Small intestine (tissue), 7 donors: ENCODE measurements around the gene PLLP. TPM values are rescaled to one million over a fixed set of nuclear protein-coding genes. Genes with fewer than 3 reads are reported as not detected.

ENCODE experiments used
- DNase-seq, 2 donors: peaks; one replicate each; pipeline versions ENCODE4 v3.0.0 to v3.0.0-alpha.2; 2013
- FAIRE-seq: peaks from 2 replicates; lab custom pipeline; 2012; peaks lifted over from hg19 to GRCh38; lab: Jason Lieb, UNC
- H3K27ac ChIP-seq, 3 donors: one replicate each; pipeline ENCODE4 v1.5.1; 2013; ENCODE audit warnings: low read length in 2 of 3, mild to moderate bottlenecking in 2 of 3, control low read depth in 1 of 3, inconsistent platforms in 1 of 3, low read depth in 1 of 3, moderate library complexity in 1 of 3
- H3K27me3 ChIP-seq, 3 donors: one replicate each; pipeline ENCODE4 v1.6.1; 2013; ENCODE audit warnings: low read length in 3 of 3, inconsistent platforms in 1 of 3; ENCODE audit not compliant: control insufficient read depth in 3 of 3, insufficient read depth in 3 of 3
- H3K36me3 ChIP-seq, 3 donors: one replicate each; pipeline ENCODE4 v1.6.1; 2013; ENCODE audit warnings: low read length in 3 of 3, inconsistent platforms in 1 of 3, low read depth in 1 of 3, mild to moderate bottlenecking in 1 of 3, moderate library complexity in 1 of 3; ENCODE audit not compliant: control insufficient read depth in 3 of 3, insufficient read depth in 2 of 3
- H3K4me1 ChIP-seq, 3 donors: one replicate each; pipeline ENCODE4 v1.6.1; 2013; ENCODE audit warnings: low read length in 2 of 3, inconsistent platforms in 1 of 3, low read depth in 1 of 3, mild to moderate bottlenecking in 1 of 3, moderate library complexity in 1 of 3; ENCODE audit not compliant: control insufficient read depth in 3 of 3, insufficient read depth in 2 of 3
- H3K4me3 ChIP-seq, 3 donors: one replicate each; pipeline ENCODE4 v1.5.1; 2013; ENCODE audit warnings: low read length in 3 of 3, control low read depth in 1 of 3, inconsistent platforms in 1 of 3, low read depth in 1 of 3, mild to moderate bottlenecking in 1 of 3, moderate library complexity in 1 of 3
- H3K9me3 ChIP-seq, 2 donors: one replicate each; pipeline ENCODE4 v1.6.1; 2013; ENCODE audit warnings: low read depth in 1 of 2, low read length in 1 of 2; ENCODE audit not compliant: control insufficient read depth in 2 of 2, insufficient read depth in 1 of 2
- WGBS, 3 donors: extraction: QIAGEN DNeasy Blood & Tissue Kit; methylation state at CpG; one replicate each; pipeline ENCODE4 v1.1.7; 2013; 5-methylcytosine and 5-hydroxymethylcytosine counted together
- polyA plus RNA-seq, 4 donors: library from polyadenylated mRNA; stranded (reverse) in 3 of 4; unstranded in 1 of 4; fragments of 200-250 nt in 3 of 4; fragments of 120-200 nt in 1 of 4; gene quantifications; one replicate each; pipeline versions ENCODE4 v1.2.1 to v1.2.3, GENCODE V29; 2013
- donor health status: healthy with polysubstance abuse.
- donor health status: control.
- donor health status: control.
- donor health status: Bipolar disorder and iron deficiency.
- donor health status: healthy.

PLLP gene
- polyA plus RNA-seq, 4 donors = 56.9 to 162 (median 138) TPM

DNA sequence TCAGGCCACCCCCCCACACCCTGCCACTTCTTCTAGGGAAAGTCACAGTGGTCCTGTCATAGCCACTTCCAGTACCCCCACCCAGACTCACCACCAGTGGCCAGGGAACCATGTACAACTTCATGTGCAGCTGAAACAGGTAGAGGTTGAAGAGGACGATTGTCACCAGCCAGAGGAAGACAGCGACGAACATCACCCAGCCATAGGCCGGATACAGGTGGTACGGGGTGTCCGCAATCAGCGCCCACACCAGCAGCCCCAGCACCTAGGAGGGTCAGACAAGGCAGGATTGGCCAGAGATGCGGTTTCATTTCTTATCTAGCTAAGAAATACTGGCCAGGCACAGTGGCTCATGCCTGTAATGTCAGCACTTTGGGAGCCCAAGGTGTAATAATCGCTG, 22.7 kb downstream of the PLLP start:
- FAIRE-seq = no peak
- peaks cover 2 to 84% (median 13%) of the 10 kb centered on the region in 3 donors for H3K36me3 ChIP-seq
- no peaks in the 10 kb centered on the region for H3K27me3 ChIP-seq
- no peaks in the 10 kb centered on the region for H3K9me3 ChIP-seq
- WGBS, 3 donors = 94 to 97% (median 96%) methylated on average over 9 of the region's 9 CpGs
- H3K4me3 ChIP-seq = no peak overlapping the region
- peak overlapping the region in 1 of 3 donors; percentile 14 for H3K27ac ChIP-seq
- no peak for DNase-seq
- peaks cover 0 to 59% (median 5%) of the 10 kb centered on the region in 3 donors for H3K4me1 ChIP-seq

DNA sequence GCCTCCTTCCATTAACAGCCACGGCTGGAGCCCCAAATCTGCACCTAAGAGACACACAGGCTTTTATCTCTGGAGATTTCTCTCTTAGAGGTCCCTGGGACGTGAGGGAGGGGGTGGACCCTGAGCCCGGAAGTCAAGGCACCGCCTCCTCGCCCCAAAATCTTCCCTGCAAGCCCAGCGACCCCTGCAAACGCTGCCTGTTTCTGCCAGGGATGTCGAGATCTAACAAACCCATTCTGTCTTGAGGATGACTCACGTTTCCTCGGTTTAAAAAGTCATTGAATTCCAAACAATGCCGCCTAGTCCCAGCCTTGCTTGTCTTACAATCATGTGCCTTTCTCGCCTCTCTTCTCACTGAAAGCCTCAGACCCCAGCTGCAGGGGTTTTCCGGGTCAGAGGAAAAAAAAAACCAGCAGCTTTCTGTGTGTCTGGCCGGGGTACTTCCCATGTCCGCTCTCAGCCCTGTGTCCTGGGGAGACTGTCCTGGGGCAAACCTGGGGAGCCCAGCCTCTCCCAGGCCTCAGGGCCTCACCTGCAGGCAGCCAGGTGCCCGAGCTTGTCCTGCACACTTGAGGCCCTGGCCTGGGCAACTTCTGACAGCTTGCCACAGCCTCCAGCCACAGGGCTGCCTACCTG, 24.1 kb downstream of the PLLP start:
- Histone ChIP-seq H3K4me1 (peaks cover 0 to 45% (median 5%) of the 10 kb centered on the region in 3 donors), H3K27me3 (no peaks in the 10 kb centered on the region), H3K36me3 (peaks cover 2 to 93% (median 18%) of the 10 kb centered on the region in 3 donors), H3K27ac (peak overlapping the region; percentile 8 to 50 (median 50)), H3K9me3 (no peaks in the 10 kb centered on the region), H3K4me3 (no peak overlapping the region)
- 43 to 75% (median 62%) methylated on average over 16 of the region's 16 CpGs for WGBS, 3 donors
- DNase-seq (no peak), FAIRE-seq (no peak)

DNA sequence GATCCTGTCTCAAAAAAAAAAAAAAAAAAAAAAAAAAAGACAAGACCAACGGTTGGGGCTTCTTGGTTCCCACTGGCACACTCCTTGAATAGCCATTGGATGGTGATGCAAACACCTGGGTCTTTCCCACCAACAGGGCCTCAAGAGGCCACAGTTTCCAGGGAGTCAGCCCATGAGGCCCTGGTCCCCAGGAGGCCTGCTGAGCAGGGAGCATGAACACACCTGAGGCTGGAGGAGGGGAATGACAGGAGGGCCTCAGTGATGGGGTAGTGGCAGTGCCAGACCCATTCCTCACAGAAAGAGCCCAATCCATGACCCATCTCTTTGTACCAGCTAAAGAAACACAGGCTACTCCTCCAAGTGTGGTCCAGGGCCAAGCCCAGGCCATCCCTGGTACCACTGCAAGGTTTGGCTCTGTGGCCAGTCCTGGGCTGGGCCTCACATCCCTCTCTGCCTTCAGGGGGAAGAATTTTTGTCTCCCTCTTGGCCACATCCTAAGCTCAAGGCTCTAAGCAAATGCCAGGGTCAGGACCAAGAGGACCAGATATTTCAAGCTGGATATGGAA, 25.5 kb downstream of the PLLP start:
- Histone ChIP-seq H3K27ac (no peak overlapping the region), H3K9me3 (no peaks in the 10 kb centered on the region), H3K36me3 (peaks cover 2 to 94% (median 22%) of the 10 kb centered on the region in 3 donors), H3K4me3 (no peak overlapping the region), H3K4me1 (peaks cover 0 to 31% (median 5%) of the 10 kb centered on the region in 3 donors), H3K27me3 (no peaks in the 10 kb centered on the region)
- 38 to 77% methylated on average over 1 of the region's 1 CpG; no CpG with 5 or more reads in 1 of the 3 donors for WGBS, 3 donors
- FAIRE-seq (no peak), DNase-seq (no peak)

DNA sequence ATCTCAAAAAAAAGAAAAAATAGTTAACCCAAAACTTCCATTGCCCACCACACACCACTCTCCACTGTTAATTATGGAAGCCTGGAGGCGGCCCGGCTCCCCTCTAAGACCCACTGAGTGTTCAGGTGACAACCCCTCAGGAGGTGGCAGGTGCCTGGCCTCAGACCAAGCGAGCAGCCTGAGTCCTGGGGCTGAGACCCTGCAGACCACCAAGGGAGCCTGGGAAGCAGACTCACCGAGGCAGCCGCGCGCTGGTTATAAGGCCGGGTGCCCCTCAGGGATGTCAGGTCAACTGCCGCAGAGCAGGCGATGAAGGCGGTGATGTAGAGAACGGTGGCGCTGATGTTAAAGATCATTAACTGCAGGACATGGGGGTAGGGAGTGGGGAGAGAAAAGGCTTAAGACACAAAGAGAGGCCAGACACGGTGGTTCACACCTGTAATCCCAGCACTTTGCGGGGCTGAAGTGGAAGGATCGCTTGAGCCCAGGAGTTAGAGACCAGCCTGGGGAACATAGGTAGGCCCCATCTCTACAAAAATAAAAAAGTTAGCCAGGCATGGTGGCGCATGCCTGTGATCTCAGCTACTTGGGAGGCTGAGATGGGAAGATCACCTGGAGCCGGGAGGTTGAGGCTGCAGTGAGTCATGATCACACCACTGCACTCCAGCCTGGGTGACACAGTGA, 26.1 kb downstream of the PLLP start:
- H3K27me3 ChIP-seq = no peaks in the 10 kb centered on the region
- peaks cover 0 to 29% (median 0%) of the 10 kb centered on the region in 3 donors for H3K4me1 ChIP-seq
- H3K9me3 ChIP-seq = no peaks in the 10 kb centered on the region
- H3K36me3 ChIP-seq = peaks cover 2 to 95% (median 22%) of the 10 kb centered on the region in 3 donors
- FAIRE-seq (no peak), DNase-seq (no peak)
- no peak overlapping the region for H3K27ac ChIP-seq
- WGBS, 3 donors = 96 to 98% (median 97%) methylated on average over 18 of the region's 18 CpGs
- no peak overlapping the region for H3K4me3 ChIP-seq

DNA sequence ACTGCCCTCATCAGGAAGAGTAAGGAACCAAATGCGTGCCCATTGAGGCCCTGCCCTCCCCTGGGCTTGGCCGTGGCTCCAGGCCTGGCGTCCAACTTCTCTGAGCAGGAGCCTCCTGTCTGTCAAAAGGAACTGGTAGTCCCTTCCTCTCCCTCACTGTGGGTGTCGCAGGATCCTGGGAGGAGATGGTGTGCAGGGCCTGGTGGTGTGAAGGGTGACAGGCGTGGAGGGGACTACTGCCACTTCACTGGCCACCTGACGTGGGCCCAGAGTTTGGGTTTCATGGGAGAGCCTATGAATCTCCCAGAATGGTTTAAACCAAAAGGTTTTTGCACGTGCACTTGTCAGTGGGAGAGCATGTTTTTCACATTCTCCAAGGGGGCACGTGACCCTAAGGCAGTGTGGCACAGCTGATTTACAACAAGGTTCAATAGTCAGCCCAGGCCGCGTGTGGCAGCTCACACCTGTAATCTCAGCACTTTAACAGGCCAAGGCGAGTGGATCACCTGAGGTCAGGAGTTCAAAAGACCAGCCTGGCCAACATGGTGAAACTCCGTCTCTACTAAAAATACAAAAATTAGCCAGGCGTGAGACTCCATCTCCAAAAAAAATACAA, 26.9 kb downstream of the PLLP start:
- DNase-seq (no peak), FAIRE-seq (no peak)
- no peak overlapping the region for H3K27ac ChIP-seq
- no peak overlapping the region for H3K4me3 ChIP-seq
- H3K4me1 ChIP-seq = peaks cover 0 to 25% (median 0%) of the 10 kb centered on the region in 3 donors
- no peaks in the 10 kb centered on the region for H3K9me3 ChIP-seq
- 90 to 91% (median 91%) methylated on average over 13 of the region's 13 CpGs for WGBS, 3 donors
- H3K36me3 ChIP-seq = peaks cover 6 to 88% (median 26%) of the 10 kb centered on the region in 3 donors
- no peaks in the 10 kb centered on the region for H3K27me3 ChIP-seq

DNA sequence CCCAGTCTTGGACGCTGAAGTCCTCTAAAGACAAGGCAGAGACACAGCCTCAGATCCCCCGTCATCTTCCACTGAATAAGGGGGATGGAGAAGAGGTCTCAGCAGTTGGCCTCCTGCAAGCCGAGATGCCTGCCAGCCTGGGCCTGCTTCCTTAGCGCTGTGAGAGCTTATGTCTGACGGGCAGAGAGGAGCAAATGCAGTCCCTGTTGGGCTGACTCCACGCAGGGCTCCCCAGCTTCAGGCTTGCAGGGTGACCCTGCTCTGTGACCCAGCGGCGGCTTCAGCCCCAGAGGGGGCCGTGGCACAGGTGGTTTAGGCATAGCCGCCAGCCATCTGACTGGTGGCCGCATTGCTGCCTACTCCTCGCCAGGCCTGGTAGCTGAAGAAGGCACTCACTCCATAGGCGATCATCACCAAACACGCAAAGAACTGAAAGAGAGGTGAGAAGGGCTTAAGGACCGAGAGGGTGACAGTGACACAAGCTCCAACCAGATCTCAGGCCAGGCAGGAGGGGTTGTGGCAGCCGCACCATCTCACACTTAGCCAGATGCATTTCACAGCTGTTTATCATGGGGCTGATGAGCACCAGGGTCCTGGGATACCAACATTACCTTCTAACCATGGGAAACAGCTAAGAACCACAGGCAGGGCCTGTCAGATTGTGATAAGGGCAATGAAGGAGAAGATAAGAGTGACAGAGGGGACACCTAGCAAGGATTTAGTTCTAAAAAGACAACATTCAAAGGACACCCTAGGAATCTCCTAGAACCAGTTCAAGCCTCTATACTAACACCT, 27.7 kb downstream of the PLLP start:
- 91 to 97% (median 94%) methylated on average over 14 to 16 of the region's 16 CpGs for WGBS, 3 donors

DNA sequence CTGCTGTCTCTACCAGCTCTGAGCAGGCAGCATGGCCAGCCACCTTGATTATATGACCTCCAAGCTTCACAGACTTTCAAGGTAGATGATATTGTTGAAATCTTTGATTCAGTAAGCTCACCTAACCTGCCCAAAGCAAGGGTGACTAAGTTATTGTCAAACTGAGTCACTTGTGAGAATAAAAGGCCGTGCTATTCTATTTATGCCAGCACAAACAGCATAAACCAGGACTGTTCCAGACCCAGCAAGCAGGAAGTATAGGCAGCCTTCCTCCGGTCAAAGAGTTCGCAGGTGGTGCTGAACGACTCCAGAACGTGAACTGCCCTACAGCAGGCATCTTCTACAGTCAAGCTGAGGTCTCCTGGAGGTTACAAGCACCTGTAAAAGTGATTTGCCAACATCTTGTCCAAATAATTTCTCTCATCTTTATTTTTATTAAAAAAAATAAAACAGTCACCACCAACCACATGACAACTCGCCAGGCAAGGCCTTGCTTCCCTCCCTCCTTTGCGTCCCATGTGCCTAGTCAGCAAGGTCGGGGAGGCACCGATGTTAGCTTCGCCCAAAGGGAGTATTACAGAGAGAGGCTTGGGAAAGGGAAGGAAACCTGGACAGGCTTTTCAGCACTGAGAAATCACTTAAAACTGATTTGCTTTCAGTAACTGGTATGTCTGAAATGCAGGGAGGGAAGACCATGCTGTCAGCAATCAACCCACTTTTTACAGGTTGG, 28.6 kb downstream of the PLLP start:
- Histone ChIP-seq H3K27me3 (no peaks in the 10 kb centered on the region), H3K4me1 (peaks cover 0 to 29% (median 0%) of the 10 kb centered on the region in 3 donors), H3K4me3 (no peak overlapping the region), H3K9me3 (no peaks in the 10 kb centered on the region), H3K36me3 (peaks cover 14 to 91% (median 34%) of the 10 kb centered on the region in 3 donors), H3K27ac (no peak overlapping the region)
- 70 to 84% (median 82%) methylated on average over 10 of the region's 10 CpGs for WGBS, 3 donors
- no peak for FAIRE-seq
- no peak for DNase-seq

More for the DNA sequence above, 27.7 kb downstream of the PLLP start:
- Histone ChIP-seq H3K4me3 (no peak overlapping the region), H3K27ac (no peak overlapping the region), H3K27me3 (no peaks in the 10 kb centered on the region), H3K4me1 (peaks cover 0 to 26% (median 0%) of the 10 kb centered on the region in 3 donors), H3K9me3 (no peaks in the 10 kb centered on the region), H3K36me3 (peaks cover 14 to 91% (median 33%) of the 10 kb centered on the region in 3 donors)
- no peak for FAIRE-seq
- no peak for DNase-seq
